ENCODE results near the gene MYCL. TPM values are rescaled to one million over a fixed set of nuclear protein-coding genes. Genes with fewer than 3 reads are reported as not detected.

The MYCL gene
- polyA plus RNA-seq, 3 donors, result 24.8 to 84.0 (median 74.7) TPM

GRCh38 chr1:39847940-39848339, 53.8 kb downstream of the MYCL start:
- Histone ChIP-seq H3K4me3 (replicated peaks in 1 of 3; ENCODE audit: low read depth in 2 of 3, low read length in 3 of 3) (no peak overlapping the region), H3K79me2 (ENCODE audit: insufficient read depth, low read length) (peaks cover 15% of the 10 kb centered on the region), H3K27me3 (ENCODE audit: control insufficient read depth in 2 of 2, insufficient read depth in 2 of 2, low read length in 2 of 2) (no peaks in the 10 kb centered on the region), H2AFZ (ENCODE audit: insufficient read depth, low read depth, low read length, poor library complexity, severe bottlenecking) (no peak overlapping the region), H3K9me3 (replicated peaks in 1 of 2; ENCODE audit: control insufficient read depth in 1 of 2, insufficient read depth in 1 of 2, low read length in 2 of 2) (no peaks in the 10 kb centered on the region), H3K9ac (ENCODE audit: insufficient read depth, low read length, poor library complexity, severe bottlenecking) (no peak overlapping the region), H3K4me2 (replicated peaks; ENCODE audit: extremely low read depth, low read length, poor library complexity, severe bottlenecking) (no peak overlapping the region), H3K27ac (ENCODE audit: low read depth in 1 of 2, low read length in 2 of 2) (no peak overlapping the region), H4K20me1 (ENCODE audit: insufficient read depth, low read length) (no peaks in the 10 kb centered on the region), H3K4me1 (ENCODE audit: control insufficient read depth in 1 of 2, insufficient read depth in 2 of 2, low read length in 2 of 2) (peaks cover 57 to 58% of the 10 kb centered on the region in 2 donors), H3K36me3 (replicated peaks in 1 of 2; ENCODE audit: control insufficient read depth in 1 of 2, insufficient read depth in 2 of 2, low read length in 2 of 2) (peaks cover 19 to 42% of the 10 kb centered on the region in 2 donors)
- Mint-ChIP-seq H3K4me1 (peaks cover 57% of the 10 kb centered on the region), H3K27ac (no peak overlapping the region), H3K27me3 (ENCODE audit: low read depth in 3 of 3) (no peaks in the 10 kb centered on the region), H3K9me3 (no peaks in the 10 kb centered on the region), H3K4me3 (no peak overlapping the region), H3K36me3 (peaks cover 46 to 52% of the 10 kb centered on the region in 2 donors)
- DNase-seq, result no peak
- WGBS (ENCODE audit: insufficient coverage), result 93% methylated on average over 4 of the region's 6 CpGs
- TF ChIP-seq, protein P1, sequence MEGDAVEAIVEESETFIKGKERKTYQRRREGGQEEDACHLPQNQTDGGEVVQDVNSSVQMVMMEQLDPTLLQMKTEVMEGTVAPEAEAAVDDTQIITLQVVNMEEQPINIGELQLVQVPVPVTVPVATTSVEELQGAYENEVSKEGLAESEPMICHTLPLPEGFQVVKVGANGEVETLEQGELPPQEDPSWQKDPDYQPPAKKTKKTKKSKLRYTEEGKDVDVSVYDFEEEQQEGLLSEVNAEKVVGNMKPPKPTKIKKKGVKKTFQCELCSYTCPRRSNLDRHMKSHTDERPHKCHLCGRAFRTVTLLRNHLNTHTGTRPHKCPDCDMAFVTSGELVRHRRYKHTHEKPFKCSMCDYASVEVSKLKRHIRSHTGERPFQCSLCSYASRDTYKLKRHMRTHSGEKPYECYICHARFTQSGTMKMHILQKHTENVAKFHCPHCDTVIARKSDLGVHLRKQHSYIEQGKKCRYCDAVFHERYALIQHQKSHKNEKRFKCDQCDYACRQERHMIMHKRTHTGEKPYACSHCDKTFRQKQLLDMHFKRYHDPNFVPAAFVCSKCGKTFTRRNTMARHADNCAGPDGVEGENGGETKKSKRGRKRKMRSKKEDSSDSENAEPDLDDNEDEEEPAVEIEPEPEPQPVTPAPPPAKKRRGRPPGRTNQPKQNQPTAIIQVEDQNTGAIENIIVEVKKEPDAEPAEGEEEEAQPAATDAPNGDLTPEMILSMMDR (IDR thresholded peaks at IDR 0.05), result no peak
- intact Hi-C loops (cut with micrococcal nuclease), result loop anchor here in 1 of 2 donors (2.0 kb wide), 1 partner anchor 35 kb away; the partner anchor contains the start of gene TRIT1

DNA sequence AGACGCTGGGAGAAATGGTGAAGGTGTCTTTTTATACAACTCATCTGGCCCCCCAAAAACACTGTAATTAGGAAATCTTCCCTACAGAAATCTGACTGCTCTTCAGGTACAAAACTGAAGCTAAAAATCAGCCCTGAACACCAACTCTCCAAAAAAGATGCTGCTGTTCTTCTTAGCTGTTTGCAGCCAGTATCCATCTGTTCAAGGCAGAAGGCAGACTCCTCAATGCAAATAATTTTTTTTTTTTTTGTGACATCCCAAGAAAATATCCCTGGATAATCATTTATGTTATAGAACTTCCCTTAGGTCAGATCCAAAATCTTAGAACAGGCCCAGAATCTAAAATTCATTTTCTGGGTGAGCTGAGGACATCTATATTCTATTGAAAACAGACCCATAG, 54.9 kb downstream of the MYCL start:
- WGBS (ENCODE audit: insufficient coverage), result no CpG with 5 or more reads among the region's 1 CpG
- peaks cover 48 to 57% of the 10 kb centered on the region in 2 donors for H3K36me3 Mint-ChIP-seq
- H3K4me1 Mint-ChIP-seq, result peaks cover 57% of the 10 kb centered on the region
- DNase-seq, result no peak
- TF ChIP-seq, protein P1 (IDR thresholded peaks at IDR 0.05), result no peak
- no peaks in the 10 kb centered on the region for H3K9me3 Mint-ChIP-seq
- Histone ChIP-seq H3K4me2 (replicated peaks; ENCODE audit: extremely low read depth, low read length, poor library complexity, severe bottlenecking) (no peak overlapping the region), H3K9ac (ENCODE audit: insufficient read depth, low read length, poor library complexity, severe bottlenecking) (no peak overlapping the region), H3K9me3 (replicated peaks in 1 of 2; ENCODE audit: control insufficient read depth in 1 of 2, insufficient read depth in 1 of 2, low read length in 2 of 2) (no peaks in the 10 kb centered on the region), H4K20me1 (ENCODE audit: insufficient read depth, low read length) (no peaks in the 10 kb centered on the region), H3K4me3 (replicated peaks in 1 of 3; ENCODE audit: low read depth in 2 of 3, low read length in 3 of 3) (no peak overlapping the region), H3K27ac (ENCODE audit: low read depth in 1 of 2, low read length in 2 of 2) (peak overlapping the region in 1 of 2 donors; percentile 89), H2AFZ (ENCODE audit: insufficient read depth, low read depth, low read length, poor library complexity, severe bottlenecking) (no peak overlapping the region), H3K79me2 (ENCODE audit: insufficient read depth, low read length) (peaks cover 11% of the 10 kb centered on the region), H3K36me3 (replicated peaks in 1 of 2; ENCODE audit: control insufficient read depth in 1 of 2, insufficient read depth in 2 of 2, low read length in 2 of 2) (peaks cover 24 to 45% of the 10 kb centered on the region in 2 donors), H3K27me3 (ENCODE audit: control insufficient read depth in 2 of 2, insufficient read depth in 2 of 2, low read length in 2 of 2) (no peaks in the 10 kb centered on the region), H3K4me1 (ENCODE audit: control insufficient read depth in 1 of 2, insufficient read depth in 2 of 2, low read length in 2 of 2) (peaks cover 59 to 60% of the 10 kb centered on the region in 2 donors)
- intact Hi-C loops (cut with micrococcal nuclease), result loop anchor here in 1 of 2 donors (2.0 kb wide), 1 partner anchor 36 kb away; the partner anchor contains the start of gene TRIT1
- H3K27ac Mint-ChIP-seq, result peak overlapping the region; percentile 93 to 99 (median 94)
- no peaks in the 10 kb centered on the region for H3K27me3 Mint-ChIP-seq (ENCODE audit: low read depth in 3 of 3)
- H3K4me3 Mint-ChIP-seq, result no peak overlapping the region
